Measurements from ENCODE around the gene TGFBR2.

The TGFBR2 gene

DNA sequence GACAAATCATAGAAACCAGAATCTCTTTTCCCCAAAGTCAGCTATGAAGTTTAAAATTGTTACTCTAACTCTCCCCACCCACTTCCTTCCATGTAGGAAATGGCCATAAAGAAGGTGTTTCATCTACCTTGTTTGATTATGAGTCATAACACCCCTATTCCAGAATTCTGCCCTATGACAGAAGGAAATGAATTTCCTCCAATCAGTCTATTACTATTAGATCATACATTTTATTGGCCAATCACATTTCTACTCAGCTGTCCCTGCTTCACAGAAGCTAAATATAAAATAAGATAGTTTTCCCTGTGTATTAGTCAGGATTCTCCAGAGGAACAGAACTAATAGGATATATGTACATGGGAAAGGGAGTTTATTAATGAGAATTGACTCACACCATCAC, 102.1 kb downstream of the TGFBR2 start:
- DNase-seq (ENCODE audit: low spot score) = peak; percentile 15

DNA sequence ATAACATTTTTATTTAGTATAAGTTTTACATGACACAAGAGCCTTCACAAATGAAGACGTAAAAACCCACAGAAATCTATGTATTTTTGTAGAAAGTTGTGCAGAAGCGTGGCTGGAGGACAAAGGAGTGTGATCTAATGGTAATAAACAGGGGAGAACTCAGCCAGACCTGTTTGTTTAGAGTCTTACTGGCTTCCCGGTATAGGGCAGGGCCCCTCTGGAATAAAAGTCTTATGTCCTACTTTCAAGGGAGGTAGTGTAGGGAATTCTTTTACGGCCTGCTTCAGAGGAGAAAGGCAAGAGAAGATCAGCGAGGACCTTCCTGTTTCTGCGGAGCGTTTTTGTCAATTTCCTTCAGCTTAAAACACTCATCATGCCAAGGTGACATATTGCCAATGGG, 103.6 kb downstream of the TGFBR2 start:
- DNase-seq (ENCODE audit: low spot score) (no peak), FAIRE-seq (no peak)

More for the DNA sequence above, 102.1 kb downstream of the TGFBR2 start:
- no peak for FAIRE-seq

DNA sequence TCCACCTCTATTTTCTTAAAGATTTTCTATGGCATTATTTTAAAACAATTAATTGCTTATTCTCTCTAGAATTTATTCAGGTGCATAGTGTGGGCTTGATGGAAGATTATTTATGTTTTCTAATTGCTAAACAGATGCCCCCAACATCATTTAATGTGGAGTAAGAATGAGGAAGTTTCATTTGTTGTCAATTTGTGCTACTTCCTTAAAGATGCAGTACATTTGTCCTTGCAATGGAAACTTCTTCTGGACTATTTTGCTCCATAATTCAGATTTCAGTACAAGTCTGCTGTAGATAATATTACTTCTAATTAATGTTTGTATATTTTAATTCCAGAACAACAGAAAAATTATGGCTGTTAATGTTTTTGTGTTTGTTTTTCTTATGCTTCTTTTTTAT, 104.8 kb downstream of the TGFBR2 start:
- DNase-seq (ENCODE audit: low spot score) (no peak), FAIRE-seq (no peak)

DNA sequence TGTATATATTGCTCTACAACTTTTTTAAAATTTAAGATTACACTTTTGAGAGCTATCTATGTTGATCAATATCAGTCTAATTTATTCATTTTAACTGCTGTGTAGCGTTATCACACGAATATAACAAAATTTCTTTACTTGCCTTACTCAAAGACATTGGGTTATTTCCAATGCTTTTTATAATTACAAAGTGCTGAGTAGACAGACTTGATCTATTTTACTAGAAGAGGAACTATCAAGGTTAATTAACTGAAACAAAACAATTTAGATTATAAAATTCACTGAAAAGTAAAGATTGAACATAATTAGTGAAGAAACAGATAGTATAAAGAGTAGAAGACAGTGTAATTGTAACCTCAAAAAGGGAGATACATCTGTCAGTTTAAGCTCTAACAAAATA, 105.5 kb downstream of the TGFBR2 start:
- FAIRE-seq = no peak
- DNase-seq (ENCODE audit: low spot score) = no peak

DNA sequence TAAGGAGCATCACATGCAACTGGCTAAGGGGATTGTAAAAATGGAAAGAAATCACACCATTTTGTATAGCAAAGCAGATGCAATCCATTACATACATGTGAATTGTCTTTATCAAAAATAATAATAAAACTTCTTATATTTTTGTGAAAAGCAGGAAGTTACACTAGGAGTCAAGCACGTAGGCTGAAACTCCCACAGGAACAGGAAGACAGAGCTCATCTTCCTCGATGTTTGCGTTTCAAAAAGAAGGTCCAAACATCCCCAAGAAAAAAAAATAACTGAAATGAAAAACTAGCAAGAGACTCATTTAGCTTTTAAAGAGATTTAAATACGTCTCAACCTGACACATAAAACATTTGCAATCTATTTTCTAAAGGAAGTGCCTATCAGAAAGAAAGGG, 106.6 kb downstream of the TGFBR2 start:
- FAIRE-seq (no peak), DNase-seq (ENCODE audit: low spot score) (no peak)

DNA sequence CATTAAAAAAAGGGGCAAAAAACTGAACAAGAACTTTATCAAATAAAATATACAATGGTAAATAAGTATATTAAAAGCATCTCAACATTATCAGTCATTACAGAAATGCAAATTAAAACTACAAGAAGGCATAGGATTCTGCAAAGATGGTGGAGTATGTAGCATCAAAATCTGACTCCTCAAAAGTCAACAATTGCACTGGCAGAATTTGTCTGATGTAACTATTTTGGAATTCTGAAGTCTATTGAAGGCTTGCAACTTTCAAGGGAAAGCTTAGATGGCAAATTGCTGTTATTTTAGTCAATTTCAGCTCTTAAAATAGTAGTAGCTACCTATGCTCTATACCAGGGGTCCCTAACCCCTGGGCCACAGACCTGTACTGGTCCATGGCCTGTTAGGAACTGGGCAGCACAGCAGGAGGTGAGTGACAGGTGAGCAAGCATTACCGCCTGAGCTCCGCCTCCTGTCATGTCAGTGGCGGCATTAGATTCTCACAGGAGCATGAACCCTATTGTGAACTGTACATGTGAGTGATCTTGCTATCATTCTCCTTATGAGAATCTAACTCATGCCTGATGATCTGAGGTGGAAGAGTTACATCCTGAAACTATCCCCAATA, 107.6 kb downstream of the TGFBR2 start:
- DNase-seq (ENCODE audit: low spot score) (no peak), FAIRE-seq (peak; percentile 52)

DNA sequence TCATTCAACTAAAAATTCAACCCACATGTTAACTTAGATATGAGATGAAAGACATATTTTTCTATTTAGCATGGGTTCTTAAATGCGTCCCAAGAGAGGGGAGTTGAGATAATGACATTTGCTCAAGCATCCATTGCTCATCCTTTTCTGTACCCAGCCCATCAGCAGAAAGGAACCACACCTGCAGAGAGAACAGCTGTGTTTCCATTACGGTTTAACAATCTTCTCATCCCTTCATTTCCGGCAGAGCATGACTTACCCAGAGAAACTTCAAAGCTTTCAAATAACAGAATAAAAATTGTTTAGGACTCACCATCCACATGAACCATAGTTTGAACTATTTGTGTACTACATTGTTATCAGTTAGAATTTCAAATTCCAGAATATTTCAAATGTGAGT, 113.1 kb downstream of the TGFBR2 start:
- FAIRE-seq (no peak), DNase-seq (ENCODE audit: low spot score) (no peak)

DNA sequence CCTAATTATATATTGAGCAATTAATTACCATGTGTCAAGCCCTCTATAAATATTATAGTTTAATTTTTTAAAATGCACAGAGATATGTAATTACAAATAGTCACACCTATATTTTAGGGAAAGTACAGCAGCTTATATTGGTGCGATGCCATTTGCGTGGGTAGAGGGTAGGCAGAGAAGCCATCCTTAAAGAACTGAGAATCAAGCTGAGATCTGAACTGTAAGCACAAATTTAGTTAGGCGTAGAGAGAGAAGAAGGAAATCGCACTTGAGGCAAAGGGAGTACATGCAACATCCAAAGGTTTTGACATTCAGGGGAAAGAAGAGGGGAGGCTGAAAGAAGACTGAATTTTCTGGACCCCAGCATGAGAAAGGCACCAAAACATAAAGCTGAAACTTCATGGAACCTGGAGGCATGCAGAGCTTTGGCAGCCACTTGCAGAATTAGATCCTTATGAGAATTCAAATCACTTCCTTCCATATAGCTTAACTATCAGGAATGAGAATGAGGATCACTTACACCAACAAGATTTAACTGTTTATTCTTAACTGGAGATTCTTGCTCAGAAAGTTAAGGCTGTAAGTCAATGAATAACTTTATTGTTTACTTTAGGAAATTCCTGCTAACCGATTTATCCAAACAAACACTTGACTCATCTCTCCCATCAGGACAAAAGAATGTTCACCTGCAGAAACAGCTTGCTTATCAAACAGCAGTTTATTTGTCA, 114.3 kb downstream of the TGFBR2 start:
- FAIRE-seq (peak; percentile 65), DNase-seq (ENCODE audit: low spot score) (peak; percentile 71)

DNA sequence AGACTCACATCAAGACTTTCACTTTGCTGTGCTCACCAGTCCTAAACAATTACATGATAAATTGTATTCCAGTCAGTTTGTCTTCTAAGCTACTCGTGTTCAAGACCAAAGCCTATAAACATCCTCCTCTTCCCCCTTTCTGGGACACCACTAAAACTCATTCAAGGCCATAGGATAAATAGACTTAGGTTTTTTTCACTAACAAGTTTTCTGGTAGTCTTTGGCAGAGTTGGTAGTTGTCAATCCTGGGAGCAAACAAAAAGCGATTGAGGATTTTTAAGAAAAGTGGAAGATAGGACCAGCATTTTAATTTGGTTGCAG, 114.9 kb downstream of the TGFBR2 start:
- FAIRE-seq = no peak
- no peak for DNase-seq (ENCODE audit: low spot score)

DNA sequence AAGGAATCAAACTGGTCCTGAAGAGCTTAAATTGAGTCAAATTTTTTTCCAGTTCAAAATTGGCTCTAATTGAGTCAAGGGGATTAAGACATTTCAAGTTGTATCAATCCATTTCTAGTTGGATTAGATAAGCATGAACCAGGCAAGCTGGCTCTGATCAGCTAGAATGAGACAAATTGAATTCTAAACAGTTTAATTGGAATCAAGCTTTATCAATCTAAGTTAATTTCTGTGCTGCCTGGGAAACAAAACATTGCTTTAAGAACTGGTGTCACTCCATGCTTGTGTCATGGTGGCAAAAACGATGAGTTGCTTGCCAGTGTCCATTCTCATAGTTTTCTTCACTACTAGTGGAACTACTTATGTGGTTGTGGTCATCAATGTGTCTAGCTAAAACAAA, 116.8 kb downstream of the TGFBR2 start:
- DNase-seq (ENCODE audit: low spot score) (no peak), FAIRE-seq (no peak)

DNA sequence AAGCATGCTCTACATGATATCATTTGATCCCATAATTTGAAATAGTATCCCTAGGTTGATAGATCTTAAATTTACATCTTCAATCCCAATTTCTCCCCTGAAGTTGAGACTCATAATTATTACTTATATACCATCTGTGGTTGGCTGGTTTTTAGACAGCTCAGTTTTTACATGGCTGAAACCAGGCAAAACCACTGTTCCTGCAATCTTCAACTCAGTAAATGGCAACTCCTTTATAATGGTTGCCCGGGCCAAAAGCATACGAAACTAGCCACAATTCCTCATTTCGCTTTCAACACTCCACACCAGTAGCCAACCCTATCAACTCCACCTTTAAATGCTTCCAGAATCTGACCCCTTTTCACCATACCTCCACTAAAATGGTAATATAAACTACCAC, 118.5 kb downstream of the TGFBR2 start:
- no peak for FAIRE-seq
- DNase-seq (ENCODE audit: low spot score) = no peak

DNA sequence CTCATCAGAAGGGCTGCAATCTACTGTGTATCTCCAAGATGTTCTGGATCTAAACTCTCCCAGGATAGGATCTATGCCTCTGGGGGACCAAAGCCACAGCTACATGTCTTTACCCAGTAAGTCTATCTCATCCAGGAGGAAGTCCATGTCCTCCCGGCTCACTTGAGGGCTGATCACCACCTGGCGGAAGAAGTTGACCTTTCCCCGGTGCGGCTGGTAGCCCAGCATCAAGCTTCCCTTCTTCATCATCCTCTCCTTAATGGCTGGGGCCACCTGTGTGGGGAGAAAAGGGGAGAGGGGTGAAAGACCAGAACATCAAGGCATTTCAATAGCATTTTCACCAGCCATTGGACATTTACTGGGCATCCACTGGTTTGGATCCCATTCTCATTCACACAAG, 121.7 kb downstream of the TGFBR2 start:
- FAIRE-seq (no peak), DNase-seq (ENCODE audit: low spot score) (no peak)

DNA sequence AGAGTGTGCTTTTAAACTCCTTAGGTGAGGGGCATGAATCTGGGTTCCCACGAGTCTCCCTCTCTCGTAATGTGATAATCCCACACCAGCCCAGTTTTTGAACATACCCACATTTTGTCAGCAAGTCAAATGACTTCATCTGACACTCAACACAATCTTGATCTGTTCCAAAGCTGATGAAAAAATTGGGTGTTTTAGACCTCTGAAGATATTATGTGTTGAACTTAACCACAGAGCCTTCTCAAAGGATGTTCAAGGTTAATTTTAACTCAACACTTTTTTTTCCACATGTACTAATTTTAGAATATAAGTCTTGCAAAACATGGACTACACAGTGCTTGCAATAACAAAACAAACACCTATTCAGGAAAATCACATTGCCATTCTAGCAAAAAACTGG, 123.1 kb downstream of the TGFBR2 start:
- DNase-seq (ENCODE audit: low spot score) = no peak
- FAIRE-seq = no peak

DNA sequence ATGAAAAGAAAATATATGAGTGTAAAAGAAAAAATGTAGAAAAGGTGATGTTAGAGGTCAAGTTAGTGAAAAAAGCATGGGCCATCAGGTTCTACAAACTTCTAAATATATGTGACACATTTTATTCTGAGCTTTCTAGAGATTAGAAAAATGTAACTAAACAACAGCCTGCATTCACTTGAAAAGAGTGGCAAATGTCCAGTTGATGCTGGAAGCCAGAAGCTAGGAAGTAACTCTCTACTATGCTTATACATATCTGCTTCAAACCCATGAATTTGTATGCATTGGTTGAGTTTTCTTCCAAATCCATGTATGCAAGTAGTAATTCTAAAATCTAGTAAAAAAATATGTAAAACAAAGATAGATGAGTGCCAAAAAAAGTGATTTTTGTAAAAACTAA, 123.5 kb downstream of the TGFBR2 start:
- FAIRE-seq (no peak), DNase-seq (ENCODE audit: low spot score) (no peak)

DNA sequence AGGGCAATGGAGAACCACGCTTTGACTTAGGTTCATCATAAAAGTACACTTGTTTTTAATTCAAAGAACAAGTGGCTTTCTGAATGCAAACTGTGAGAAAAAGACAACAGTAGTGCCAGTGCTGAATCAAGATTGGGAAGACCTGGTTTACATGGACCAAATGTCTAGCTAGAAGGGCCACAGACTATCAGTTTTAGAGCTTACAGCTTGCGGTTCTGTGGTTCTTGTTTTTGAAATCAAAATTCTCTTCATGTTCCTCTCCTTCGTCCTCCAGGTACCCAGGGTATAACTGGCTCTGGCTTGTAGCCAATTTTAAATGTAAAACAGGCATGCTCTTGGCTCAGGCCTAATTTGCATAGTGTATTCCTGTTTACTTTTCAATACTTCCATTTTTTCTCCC, 124.6 kb downstream of the TGFBR2 start:
- DNase-seq (ENCODE audit: low spot score) (no peak), FAIRE-seq (no peak)

DNA sequence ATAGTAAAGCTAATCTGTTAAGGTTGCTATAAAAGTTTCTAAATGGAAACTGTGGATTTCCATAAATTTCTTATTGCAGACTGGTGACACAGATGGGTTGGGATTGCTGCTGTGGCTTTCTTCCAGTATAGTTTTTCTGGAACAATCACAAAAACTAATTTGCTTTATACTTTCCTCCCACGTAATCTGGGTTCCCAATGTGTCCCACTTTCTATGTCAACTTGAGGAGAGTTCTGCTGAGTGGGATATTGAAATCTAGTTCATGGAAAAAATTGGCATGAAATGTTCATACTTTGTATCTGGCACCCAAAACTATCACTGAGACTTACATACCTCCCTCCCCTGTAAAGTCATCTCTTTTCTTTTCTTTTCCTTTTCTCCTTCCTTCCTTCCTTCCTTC, 126.8 kb downstream of the TGFBR2 start:
- DNase-seq (ENCODE audit: low spot score) = no peak
- FAIRE-seq = no peak

DNA sequence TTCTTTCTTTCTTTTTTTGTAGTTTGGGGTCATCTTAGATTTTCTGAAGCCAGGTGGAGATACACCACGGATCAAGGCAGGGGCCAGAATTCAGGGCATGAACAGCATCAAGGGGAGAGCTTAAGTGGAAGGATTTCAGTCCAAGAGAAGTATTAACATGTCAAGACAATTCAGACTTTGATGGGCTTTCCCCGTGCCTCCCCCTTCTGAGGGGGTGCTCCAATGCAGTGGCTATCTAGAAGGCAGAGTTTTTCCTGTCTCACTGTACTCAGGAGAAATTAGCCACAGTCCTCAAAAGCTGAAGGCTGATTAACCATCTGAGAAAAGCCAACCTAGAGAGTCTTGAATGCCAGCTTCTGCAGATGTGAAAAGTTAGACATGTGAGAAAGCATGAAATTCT, 127.3 kb downstream of the TGFBR2 start:
- FAIRE-seq (no peak), DNase-seq (ENCODE audit: low spot score) (no peak)

DNA sequence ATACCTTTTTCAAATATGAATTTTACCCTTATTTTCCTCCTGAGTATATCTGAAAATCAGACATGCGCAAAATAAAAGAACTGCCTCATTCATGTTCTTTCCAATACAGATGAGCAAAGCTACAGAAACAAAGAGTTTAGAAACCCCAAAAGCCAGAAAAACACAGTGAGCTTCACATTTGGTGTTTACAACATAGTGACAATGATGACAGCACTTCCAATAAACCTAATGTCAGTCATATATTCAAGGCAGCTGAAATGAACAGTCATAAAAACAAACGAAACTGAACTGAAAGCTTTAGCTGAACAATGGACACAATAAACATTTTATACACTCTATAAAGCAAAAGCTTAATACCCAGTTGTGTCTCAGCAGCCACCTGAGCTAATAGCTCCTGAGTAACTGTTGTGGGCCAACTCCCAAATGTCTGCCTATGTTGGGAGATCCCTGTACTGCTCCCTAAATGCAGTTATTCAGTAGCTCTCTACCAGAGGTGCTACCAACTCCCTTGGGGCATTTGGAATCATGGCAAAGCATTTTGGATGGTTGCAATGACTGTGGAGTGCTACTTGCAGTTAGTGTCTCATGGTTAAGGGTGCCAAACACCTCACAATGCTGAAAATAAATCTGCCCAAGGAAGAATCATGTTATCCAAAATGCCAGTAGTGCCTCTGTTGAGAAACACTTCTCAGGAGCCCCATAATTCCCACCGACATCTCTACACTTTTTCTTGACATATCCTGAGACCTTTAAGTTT, 131.5 kb downstream of the TGFBR2 start:
- no peak for FAIRE-seq
- DNase-seq (ENCODE audit: low spot score) = no peak

DNA sequence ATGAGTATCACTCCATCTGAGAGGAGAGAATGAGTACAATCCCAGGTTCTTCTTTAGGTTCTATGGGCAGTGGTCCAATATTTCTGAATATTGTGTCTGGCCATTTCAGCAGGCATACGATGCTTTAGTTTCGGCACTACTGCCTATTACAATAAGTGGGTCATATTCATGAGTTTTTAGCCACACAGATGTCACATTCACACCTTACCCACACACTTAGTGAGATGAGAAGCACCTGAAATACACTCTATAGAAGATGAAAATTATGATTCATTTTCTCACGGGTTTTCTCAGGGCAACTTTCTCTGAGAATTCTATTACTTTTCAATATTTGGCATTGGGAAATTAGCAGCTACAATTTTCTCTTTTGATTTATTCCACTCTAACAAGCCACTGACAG, 132.2 kb downstream of the TGFBR2 start:
- no peak for DNase-seq (ENCODE audit: low spot score)
- FAIRE-seq = no peak

DNA sequence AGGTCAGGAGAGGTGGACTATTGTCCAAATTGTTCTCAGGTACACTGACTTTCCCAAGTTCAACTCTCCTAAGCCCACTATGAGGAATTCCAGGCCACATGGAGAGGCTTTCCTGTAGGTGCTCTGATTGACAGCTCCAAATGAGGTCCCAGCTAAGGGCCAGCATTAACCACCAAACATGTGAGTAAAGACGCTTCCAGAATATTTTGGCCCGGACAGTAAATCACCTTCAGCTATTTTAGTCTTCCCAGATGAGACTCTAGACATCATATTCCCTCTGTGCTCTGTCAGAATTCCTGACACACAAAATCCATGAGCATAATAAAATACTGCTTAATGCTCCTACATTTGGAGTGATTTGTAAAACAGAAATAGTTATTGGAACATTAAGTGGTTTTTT, 135.5 kb downstream of the TGFBR2 start:
- no peak for DNase-seq (ENCODE audit: low spot score)
- no peak for FAIRE-seq

DNA sequence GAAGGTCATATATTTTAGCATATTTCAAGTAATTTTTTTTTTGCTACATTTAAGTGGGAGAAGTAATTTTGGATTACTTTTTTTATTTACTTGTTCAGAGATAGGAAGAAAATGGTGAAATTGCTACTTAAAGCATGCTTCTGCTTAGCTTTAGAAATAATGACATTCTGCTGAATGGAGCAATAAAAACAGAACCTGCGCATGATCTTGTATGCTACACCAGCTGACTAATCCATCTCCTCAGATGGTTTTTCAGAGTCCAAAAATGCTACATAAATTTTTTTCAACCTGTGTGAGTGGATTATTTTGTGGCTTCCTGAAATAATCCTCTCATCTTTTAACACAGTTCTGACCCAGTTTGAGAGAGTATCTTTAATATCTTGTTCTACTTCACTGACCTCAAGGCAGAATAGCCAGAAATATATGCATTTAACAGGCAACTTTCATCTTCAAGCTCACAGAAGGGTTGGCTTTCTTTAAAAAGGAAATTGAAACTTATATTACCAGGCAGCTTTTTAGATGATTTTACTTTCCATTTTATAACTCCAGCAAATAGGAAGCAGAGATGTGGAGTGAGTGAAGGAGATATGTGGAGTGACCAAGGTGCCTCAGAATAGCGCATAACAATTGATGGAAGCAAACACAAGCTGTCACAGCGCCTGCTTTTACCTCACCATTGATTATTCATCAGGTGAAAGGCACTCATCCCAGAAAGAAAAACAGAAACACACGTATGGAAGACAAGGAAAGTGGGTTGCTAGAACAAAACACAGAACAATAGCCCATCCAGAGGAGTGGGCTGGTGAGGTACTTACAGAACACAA, 136.6 kb downstream of the TGFBR2 start:
- FAIRE-seq (no peak), DNase-seq (ENCODE audit: low spot score) (no peak)

Measured in urothelium cell line (cell line).